Measurements from ENCODE around the gene MDFI.

MDFI gene

DNA sequence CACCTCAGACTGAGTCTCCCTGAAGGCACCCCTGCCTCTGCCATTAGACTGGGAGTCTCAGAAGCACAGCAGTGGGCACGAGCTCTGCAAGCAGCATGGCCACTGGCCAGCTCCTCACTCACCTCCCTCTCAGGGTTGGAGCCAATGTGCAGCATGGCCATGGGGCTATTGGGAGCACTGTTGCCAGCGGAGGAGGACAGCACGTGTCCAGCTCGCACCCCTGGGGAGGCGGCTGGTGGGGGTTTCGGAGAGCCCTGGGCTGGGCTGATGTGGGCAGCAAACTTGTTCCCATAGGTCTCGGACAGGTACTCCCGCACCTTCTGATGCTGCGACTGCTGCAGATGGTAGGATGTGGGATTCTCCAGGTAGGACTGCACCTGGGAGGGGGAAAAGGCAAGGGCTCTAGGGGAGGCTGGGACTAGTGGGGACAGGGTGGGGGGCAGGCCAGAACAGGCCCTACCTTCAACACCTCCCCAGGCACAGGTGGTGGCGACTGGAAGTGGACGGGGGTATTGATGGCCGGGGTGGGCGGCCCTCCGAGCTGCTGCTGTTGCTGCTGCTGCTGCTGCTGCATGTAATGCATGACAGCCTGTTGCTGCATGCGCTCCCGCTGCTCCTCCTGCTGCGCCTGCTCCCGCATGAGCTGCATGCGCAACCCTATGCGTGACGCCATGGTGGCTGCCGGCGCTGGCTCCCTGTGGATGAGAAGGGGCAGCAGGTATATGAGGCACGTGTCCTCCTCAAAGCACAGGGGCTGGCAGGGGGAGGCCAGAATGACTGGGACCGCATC lies 52.5 kb downstream of the MDFI start:
- no peak for DNase-seq

DNA sequence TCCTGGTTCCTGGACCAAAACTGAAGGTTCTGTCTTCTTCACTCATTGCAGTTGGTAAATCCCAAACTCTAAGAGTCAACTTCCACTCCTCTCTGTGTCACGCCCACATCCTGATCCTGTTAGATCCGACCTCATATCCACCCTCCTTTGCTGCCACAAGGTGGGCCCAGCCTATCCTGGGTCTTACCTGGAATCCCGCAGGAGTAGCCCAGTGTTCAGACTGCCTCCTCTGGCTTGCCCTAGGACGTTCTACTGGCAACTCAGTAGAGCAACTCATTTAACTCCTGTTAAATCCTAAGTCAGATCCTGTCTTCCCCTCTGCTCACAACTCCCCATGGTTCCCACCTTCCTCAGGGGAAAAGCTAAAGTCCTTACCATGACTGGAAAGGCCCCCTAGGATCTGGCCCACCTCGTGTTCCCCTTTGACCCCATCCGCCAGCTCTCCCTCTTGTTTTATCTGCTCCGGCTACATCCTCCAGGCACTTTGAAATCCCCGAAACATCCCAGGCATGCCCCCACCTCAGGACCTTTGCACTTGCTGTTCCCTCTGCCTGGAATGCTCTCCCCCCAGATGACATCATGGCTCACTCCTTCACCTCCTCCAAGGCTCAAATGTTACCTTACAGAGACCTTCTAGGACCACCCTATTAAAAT lies 53.3 kb downstream of the MDFI start:
- no peak for DNase-seq

DNA sequence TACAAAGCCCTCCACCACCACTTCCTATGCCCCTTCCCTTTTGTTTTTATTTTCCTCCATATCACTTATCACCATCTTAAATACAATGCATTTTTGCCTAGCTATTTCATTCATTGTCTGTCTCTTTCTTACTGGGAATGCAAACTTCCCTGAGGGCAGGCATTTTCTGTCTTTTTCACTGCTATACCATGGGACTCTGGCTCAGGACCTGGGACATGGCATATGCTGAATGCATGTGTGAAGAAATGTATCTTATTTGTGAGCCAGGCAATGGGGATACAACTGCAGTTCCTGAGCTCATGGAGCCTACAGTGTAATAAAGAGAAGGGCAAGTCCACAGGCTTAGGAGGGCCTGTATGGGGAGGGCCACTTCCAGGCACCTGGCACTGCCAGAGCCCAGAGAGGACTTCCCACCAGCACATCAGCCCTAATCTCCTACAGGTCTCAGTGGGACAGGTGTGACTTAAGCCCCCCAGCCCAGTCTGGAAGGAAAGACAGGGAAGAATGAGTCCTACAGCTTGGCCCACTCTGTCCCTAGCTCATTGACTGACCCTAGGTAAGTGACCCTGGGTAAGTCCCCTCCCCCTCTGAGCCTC lies 53.9 kb downstream of the MDFI start:
- no peak for DNase-seq

DNA sequence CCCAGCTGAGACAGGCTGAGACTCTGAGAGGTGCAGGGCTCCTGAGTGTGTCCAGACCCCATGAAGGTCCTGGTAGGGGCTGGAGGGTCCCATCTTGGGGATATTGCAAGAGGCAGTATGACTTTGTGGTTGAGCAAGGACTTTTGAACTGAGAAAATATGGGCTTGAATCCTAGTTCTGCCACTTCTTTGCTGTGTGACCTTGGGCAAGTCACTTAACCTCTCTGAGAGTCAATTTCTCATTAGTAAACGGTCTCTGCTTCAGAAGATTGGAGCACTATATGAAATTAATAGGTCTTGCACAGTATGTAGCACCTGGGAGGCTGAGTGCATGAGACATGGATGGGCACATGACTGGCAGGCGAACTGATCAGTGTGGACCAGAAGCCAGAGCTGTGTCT lies 54.5 kb downstream of the MDFI start:
- no peak for DNase-seq

DNA sequence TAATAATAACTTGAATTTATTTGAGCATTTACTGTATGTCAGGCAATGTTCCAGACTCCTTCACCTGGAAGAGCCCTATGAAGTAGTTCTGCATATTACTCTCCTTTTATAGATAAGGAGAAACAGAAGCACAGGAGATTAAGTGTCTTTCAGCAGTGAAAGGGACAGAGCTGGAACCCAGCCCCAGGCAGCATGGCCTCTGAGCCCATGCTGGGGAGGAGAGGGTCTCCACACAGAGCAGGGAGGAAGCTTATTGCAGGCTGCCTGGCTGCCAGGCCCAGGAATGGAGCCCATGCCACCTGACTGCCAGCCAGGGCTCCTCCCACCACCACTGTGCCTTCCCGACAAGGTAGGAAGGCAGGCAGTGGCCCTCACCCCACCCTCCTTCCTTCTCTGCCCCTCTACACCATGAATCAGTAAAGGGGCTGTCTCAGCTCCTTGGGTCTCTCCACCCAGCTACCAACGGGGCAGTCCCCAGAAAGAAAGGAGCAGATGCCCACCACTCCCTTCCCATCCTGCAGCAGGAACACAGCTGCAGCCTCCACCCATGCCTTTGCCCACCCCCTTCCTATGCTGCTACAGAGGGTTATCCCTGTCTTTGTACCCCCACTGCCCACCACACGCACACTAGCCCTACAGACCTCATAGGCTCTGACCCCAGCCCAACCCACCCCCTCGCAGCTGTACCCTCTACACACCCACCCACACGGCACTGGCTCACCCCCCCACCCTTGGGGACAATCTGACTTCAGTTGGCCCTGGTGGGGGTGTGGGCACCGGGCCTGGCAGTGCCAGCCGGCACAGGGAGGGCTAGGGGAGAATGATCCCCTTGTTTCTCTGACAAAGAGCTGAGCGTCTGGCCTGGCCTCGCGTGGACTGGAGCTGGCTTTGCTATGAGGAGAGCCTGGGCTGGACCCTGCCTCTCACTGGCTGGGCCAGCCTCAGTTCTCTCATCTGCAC lies 55.3 kb downstream of the MDFI start:
- DNase-seq, result no peak

DNA sequence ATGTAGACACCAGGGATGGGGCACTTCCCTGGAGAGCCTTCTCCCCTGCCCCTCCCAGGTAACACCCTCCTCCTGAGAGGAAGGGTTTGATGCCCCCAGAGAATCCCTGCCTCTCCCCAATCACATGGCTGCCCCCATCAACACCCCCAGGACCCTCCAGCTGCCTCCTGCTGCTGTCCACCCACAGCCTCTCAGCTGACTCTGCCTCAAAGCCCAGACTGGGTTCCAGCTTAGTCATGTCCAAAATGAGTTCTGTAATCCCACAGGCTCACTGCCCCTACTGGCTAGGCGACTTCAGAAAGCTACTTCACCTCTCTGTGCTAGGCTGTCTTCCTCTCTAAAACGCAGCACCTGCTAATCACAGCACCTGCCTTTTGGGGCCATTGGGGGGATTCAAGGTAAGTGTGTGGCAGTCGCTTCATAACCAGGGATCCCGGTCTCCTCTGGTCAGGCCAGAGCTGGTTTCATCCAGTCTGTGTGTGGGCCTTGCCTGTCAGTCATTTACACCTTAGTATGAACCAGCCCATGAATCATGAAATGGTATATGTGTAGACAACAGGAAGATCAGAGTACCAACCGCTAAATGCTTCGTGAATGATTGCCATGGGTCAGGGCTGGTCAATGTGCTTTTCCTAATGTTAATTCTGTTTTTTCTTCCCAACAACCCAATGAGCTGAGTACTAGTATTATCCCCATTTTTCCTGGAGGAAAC lies 56.7 kb downstream of the MDFI start:
- no peak for DNase-seq

DNA sequence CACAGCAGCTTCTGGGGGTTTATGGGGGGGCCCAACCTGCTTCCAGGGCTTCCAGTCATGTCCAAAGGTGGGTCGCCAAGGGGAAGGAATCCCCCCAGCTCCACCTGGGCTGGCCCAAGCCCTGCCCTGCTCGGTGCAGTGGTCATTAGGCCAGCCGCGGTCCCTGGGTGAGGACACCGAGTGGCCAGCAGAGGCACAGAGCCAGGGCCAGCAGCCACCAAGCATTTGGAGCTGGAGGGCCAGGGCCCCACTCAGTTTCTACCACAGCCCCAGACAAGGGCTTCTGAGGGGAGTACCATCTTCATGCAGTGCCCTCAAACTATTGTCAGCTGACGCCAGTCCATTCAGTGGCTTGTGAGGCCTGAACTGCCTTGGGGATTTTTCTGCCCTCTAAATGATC lies 57.6 kb downstream of the MDFI start:
- no peak for DNase-seq

DNA sequence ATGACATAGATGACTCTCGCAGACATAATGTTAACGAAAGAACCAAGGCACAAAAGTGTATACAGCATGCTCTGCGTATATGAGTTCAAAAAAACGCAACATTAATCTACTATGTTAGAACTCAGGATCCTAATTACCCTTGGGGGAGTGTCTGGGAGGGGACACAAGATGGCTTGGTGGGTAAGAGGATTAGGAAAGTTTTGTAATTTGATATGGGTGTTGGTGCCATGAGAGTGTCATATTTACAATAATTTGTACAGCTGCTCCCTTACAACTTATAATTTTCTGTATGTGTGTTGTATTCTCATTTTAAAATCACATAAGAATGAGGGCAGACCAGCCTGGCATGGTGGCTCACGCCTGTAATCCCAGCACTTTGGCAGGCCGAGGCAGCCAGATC lies 58.5 kb downstream of the MDFI start:
- no peak for DNase-seq

DNA sequence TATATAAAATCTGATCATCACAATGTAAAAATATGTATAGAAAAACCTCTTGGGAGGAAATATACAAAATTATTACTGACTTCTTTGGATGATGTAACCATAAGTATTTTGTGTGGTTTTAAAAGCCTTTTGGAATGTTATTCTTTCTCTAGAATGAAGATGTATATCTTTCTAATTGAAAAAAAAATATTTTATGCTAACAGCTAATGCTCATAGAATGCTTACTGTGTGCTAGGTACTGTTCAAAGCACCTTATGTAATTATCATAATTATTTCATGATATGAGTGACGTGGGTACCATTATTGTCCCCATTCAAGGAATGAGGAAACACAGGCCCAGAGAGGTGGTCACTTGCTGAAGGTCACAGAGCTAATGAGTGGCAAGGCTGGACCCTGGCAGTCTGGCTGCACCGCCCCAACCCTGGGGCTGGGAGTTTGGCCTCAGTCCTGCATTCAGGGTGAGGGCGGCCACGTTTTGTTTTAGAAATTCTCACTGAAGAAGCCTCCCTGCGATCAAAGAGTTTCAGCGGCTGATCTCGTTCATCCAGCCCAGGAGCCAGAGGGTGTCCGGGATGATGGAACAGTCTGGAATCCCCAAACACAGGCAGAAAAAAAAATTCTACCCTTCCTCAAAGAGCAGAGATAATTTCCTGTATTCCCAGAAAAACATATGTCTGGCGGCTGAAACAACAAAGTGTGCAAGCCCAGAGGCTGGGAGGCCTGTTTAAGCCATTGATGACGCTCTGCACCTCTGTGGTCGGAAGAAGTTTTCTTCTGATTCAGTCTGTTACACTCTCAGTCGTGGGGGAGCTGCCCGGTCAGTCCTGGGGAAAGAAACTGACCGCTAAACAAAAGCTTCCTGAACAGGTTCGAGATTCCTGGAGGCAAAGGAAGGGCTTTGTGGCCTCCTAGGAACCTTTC lies 59.9 kb downstream of the MDFI start:
- DNase-seq, result no peak

DNA sequence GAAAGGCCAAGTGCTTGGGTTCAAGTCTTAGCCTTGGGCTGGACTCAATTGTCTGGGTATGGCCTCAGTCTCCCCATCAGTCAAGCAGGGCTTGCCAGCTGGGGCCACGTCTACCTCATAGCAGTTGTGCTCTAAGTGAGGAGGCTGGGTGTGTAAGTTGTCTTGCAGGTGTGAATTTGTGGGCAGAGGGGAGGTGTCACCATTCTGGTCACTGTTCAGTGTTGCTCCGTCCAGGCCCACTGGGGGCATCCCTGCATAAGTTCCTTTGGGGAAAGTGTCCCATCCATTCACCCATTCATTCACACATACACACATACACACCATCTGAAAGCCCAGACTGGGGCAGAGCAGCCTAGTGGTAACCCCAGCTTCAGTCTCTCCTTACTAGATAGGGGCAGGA lies 60.8 kb downstream of the MDFI start:
- no peak for DNase-seq

DNA sequence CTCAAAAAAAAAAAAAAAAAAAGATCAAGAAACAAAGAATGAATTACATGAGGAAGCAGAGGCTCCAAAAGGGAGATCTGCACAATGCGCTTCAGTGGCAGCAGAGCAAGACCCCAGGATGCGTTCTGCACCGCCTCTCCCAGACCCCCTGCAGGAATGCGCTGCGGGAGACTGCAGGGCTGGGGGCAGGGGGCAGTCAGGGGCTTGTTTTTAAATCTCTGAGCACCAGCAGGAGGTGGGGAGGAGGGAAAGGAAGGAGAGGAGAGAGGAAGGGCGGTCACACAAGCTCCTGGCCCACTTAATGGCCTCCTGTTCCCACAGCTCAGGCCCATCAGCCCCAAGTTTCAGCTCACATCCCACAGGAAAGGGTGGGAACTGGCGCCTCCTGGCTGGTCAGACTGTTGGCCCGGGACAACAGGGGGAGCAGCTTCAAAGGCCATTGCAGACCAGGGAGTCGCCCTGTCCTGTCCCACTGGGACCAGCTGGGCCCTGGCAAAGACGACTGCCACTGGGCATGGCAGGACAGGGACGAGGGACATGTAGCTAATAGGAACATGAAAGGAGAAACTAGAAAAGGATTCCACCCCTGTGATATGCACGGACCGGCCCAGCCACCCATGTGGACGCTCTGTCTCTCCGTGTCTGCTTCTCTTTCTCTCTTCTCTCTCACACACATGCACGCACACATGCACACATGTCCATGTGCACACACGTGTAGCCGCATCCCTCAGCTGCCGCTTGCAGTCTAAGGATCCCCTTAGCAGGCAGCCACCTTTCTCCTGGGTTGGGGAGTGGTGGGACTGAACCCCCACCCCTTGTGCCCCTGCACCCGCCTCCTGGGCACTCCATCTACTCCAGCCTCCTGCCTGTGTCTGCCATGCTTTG lies 62.4 kb downstream of the MDFI start:
- no peak for DNase-seq

DNA sequence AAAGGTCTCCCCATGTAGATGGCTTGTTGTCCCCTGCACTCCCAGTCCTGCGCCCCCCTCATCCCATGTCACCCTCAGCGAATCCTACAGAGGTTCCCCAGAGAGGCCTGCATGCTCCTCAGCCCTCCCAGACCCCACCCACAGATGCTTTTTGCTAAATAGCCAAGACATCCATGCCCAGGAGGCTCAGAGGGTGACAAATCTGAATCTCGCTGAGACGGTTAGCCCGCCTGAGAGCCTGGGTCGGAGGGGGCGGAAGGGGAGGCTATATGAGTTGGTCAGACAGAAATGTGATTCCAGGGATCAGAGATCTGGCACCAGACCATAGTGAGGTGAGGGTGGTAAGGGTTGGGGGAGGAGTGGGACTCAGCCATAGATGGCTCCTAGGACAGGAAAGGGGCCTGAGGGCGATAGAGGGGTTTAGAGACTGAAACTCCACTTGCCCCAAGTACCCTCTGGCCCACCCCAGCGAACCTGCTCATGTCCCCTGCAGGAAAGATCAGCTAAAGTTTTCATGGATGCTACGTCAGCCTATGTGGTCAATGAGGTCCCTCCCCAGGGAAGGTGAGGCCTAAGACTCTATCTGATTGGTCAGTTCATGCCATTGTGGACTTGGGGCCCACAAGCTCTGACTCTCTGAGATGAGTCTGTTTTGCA lies 63.9 kb downstream of the MDFI start:
- no peak for DNase-seq

DNA sequence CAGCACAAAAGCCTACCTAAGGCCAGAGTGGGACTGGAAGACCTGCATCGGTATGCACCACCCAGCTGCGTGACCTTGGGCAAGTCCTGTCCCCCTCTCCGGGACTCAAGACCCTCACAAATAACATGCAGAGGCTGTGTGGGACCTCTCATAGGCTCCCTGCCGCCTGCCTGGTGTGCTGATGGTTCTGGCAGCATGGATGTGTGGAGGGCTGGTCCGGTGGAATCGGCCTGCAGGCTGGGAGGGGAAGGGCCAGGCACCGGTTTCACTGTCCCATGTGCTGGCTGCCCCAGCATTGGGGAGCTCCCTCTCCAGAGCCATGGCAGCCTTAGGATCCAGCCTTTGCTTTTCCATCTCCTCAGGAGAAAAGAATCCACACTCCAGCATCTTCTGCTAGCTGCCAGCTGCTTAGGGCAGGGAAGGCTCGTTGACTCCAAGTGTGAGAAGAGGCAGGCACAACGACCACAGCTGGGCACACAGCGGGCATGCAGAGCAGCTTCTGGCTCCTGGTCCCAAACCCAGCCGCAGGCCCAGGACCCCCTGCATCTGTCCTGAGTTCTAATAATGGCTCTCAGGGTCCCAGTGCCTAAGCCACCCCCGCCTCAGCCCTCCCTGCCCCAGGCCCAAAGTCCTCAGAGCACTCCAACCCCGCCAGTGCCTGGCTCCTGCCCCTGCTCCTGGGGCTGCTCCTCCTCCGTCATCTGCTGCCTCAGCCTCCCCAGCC lies 64.7 kb downstream of the MDFI start:
- DNase-seq, result no peak

Data from CD4-positive, alpha-beta T cell treated with Interleukin-6 for 4 hours (primary cell).